ENCODE measurements around the gene FGF3. TPM values are rescaled to one million over a fixed set of nuclear protein-coding genes. Genes with fewer than 3 reads are reported as not detected.

The FGF3 gene
- total RNA-seq, 1 donor from 2014 or later, result not detected

DNA sequence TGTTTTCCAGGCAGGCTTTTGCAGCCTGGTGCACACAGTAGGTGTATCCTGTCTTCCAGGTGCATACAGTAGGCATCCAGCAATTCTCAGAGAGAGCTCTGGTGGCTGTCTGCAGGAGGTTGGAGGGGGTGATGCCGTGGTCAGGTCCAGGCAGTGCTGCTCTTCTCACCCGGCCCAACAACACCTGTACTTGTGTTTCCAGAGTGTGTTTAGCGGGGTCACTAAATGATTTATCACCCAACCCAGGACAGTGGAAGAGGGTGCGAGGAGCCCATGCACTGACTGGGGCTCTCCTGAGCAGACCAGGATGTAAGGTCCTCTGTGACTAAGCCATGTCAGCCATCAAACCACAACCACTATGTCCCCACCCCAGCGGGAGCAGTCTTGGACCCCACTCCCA is 18.6 kb upstream of the FGF3 start:
- Histone ChIP-seq H3K9me3 (no peaks in the 10 kb centered on the region), H3K27ac (no peak overlapping the region), H3K27me3 (ENCODE audit: low read depth) (peaks cover 55% of the 10 kb centered on the region), H3K4me1 (no peaks in the 10 kb centered on the region), H3K4me3 (no peak overlapping the region), H3K36me3 (no peaks in the 10 kb centered on the region)
- ATAC-seq (no peak), DNase-seq (no peak)
- intact Hi-C loops (cut with DNase I), result no loop called here
- TF ChIP-seq, protein P1, sequence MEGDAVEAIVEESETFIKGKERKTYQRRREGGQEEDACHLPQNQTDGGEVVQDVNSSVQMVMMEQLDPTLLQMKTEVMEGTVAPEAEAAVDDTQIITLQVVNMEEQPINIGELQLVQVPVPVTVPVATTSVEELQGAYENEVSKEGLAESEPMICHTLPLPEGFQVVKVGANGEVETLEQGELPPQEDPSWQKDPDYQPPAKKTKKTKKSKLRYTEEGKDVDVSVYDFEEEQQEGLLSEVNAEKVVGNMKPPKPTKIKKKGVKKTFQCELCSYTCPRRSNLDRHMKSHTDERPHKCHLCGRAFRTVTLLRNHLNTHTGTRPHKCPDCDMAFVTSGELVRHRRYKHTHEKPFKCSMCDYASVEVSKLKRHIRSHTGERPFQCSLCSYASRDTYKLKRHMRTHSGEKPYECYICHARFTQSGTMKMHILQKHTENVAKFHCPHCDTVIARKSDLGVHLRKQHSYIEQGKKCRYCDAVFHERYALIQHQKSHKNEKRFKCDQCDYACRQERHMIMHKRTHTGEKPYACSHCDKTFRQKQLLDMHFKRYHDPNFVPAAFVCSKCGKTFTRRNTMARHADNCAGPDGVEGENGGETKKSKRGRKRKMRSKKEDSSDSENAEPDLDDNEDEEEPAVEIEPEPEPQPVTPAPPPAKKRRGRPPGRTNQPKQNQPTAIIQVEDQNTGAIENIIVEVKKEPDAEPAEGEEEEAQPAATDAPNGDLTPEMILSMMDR (IDR thresholded peaks at IDR 0.05), result no peak

DNA sequence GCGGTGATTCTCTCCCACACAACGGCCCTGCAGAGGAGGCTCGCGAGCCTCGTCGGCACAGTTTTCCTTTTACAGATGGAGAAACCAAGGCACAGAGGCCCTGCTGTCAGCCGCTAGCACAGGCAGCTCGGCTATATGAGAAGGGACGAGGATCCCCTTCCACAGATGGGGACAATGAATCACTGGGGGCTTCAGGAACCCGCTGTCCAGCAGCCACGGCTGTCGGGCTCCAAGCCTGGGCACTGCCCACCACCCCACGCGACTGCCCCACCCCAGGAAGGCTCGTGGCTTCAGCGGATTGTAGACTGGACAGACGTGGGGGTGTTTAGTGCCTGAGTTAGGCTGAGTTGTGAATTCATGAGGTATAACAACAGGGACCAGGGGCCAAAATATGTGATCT is 17.2 kb upstream of the FGF3 start:
- peaks cover 62% of the 10 kb centered on the region for H3K27me3 ChIP-seq (ENCODE audit: low read depth)
- no peaks in the 10 kb centered on the region for H3K36me3 ChIP-seq
- H3K4me1 ChIP-seq, result no peaks in the 10 kb centered on the region
- intact Hi-C loops (cut with DNase I), result no loop called here
- no peak for DNase-seq
- H3K4me3 ChIP-seq, result no peak overlapping the region
- TF ChIP-seq, protein P1 (IDR thresholded peaks at IDR 0.05), result no peak
- H3K9me3 ChIP-seq, result no peaks in the 10 kb centered on the region
- H3K27ac ChIP-seq, result no peak overlapping the region
- ATAC-seq, result no peak

DNA sequence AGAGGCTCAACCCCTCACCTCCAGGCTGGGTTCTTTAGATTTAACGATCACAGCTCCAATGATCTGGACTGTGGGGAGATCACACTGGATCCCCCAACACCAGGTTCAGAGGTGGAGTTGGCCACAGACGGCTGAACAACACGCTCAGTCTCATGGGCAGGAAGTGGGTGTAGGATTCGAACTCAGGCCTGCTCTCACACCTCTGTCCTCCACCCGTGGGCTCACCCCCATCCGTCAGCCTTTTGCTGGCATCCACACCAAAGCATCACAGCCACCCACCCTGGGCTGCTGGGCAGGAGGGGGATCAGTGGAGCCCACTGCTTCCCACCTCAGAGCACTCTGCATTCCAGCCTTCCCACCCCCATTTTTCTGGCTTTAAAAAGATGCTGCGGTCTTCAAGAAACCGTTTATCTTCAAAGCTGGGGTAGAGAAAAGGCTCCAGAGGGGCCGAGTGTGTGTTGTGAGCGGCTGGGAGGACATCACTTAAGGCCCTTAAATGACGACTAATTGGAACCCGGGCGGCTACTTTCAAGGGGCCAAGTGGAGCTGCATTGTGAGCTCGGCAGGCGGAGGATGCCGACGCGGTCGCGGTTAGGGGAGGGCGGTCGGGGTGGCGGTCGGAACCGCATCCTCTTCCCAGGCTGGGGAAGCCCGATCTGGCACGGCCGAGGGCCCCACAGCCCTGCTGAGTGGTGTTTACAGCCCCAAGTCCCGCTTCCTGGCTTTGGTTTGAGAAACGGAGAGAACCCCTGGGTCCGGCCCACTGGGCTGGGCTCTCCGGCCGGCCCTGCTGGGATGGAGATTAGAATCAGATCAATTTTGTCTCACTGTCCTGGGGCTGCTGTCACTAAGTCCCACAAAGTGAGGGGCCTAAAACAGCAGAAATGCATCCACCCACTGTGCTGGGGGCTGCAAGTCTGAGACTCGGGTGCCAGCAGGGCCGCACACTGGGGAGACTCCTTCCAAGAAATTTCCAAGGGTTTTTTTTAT is 15.9 kb upstream of the FGF3 start:
- no peak for DNase-seq

DNA sequence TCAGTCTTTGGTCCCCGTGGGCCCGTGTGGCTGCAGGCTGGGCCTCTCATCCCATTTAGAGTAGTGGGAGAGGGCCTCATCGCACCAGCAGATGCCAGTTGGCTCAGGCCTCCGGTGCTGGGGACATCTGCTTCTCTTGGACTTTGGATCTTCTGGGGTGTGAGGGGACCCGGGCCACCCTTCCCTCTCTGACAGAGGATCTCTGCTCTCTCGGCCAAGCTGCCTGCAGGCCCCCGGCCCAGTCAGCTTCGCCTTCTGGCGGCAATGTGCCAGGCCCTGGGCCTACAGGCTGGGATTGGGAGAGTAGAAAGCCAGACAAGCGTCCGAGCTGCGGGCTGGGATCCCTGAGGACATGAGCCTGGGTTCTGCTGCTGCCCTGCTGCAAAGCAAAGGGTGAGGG is 15.0 kb upstream of the FGF3 start:
- no peak for DNase-seq
- TF ChIP-seq, protein P1 (IDR thresholded peaks at IDR 0.05), result no peak
- no peak for ATAC-seq
- Histone ChIP-seq H3K27me3 (ENCODE audit: low read depth) (peaks cover 56% of the 10 kb centered on the region), H3K4me1 (no peaks in the 10 kb centered on the region), H3K27ac (no peak overlapping the region), H3K4me3 (no peak overlapping the region), H3K36me3 (no peaks in the 10 kb centered on the region), H3K9me3 (no peaks in the 10 kb centered on the region)
- intact Hi-C loops (cut with DNase I), result no loop called here

More for the DNA sequence above, 15.9 kb upstream of the FGF3 start:
- Histone ChIP-seq H3K27ac (no peak overlapping the region), H3K27me3 (ENCODE audit: low read depth) (peaks cover 57% of the 10 kb centered on the region), H3K36me3 (no peaks in the 10 kb centered on the region), H3K4me1 (no peaks in the 10 kb centered on the region), H3K9me3 (no peaks in the 10 kb centered on the region), H3K4me3 (no peak overlapping the region)
- intact Hi-C loops (cut with DNase I), result no loop called here
- no peak for ATAC-seq
- TF ChIP-seq, protein P1 (IDR thresholded peaks at IDR 0.05), result no peak

DNA sequence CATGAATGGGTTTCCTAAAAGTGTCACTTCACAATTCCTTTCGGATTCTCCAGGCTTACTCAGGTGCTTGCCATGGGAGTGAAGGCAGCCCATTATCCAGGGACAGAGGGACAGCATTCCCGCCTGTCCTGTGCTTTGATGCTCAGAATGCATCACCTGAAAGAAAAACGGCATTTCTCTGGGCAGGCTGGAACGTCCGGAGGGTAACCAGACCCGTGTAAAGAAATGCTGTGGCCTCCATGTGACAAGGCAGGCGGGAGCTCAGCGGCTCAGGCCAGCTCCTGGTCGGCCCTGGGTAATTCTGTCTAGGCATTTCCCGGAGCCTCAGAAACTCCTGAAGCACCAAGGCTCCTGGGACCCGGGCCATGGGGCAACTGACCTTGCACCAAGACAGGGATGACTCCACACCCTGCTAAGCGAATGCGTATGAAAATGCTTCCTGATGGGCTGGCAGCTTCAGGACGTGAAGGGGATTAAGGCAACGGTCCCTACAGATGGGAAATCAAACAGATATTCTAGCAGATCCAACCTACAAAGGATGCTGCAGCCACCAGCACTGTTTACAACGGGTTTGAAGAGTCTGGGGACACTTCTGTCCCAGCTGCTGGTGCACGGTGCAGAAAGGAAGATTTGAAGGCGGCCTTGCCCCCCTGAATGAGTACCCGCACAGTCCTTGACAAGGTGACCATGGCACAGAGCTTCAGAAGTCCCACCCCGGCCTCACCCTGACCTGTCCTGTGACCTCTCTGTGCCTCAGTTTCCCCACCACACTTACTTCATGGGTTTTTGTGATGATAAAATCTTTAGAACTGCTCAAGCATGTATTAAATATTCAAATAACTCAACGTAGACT is 13.6 kb upstream of the FGF3 start:
- intact Hi-C loops (cut with DNase I), result no loop called here
- no peaks in the 10 kb centered on the region for H3K9me3 ChIP-seq
- no peak overlapping the region for H3K27ac ChIP-seq
- DNase-seq (no peak), ATAC-seq (no peak)
- H3K4me1 ChIP-seq, result no peaks in the 10 kb centered on the region
- TF ChIP-seq, protein P1 (IDR thresholded peaks at IDR 0.05), result no peak
- no peaks in the 10 kb centered on the region for H3K36me3 ChIP-seq
- H3K27me3 ChIP-seq (ENCODE audit: low read depth), result peaks cover 56% of the 10 kb centered on the region
- no peak overlapping the region for H3K4me3 ChIP-seq

Measured in lower lobe of right lung (tissue), 2 donors.